Measurements from ENCODE around the gene LOXHD1. TPM values are rescaled to one million over a fixed set of nuclear protein-coding genes. Genes with fewer than 3 reads are reported as not detected.

Gene LOXHD1
- total RNA-seq, 4 donors from 2014 or later: 0.33 to 3.2 (median 0.65) TPM

DNA sequence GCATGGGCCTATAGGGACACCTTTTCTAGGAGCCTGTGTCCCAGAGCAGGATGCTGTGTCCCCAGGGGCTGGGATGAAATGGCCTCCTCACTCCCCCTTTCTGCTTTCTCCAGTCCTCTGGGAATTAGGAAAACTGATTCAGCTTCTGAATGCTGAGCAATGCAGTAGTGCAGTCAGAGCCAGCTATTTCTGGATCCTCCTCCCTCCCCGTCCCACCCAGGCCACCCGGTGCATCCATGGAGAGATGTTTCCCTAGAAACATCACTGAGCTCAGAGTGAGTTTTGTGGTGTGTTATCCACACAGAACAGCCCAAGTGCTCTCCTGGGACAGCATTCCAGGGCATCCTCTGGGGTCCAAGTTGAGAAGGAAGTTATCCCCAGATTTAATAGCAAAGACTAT lies 125.5 kb downstream of the LOXHD1 start:
- no peak for TF ChIP-seq CTCF (IDR thresholded peaks at IDR 0.05; ENCODE audit: low read depth)

GRCh38 chr18:46528037-46528436 lies 129.0 kb downstream of the LOXHD1 start:
- TF ChIP-seq CTCF (IDR thresholded peaks at IDR 0.05; ENCODE audit: low read depth): no peak

GRCh38 chr18:46519870-46520269 lies 137.2 kb downstream of the LOXHD1 start:
- TF ChIP-seq CTCF (IDR thresholded peaks at IDR 0.05; ENCODE audit: low read depth): no peak

DNA sequence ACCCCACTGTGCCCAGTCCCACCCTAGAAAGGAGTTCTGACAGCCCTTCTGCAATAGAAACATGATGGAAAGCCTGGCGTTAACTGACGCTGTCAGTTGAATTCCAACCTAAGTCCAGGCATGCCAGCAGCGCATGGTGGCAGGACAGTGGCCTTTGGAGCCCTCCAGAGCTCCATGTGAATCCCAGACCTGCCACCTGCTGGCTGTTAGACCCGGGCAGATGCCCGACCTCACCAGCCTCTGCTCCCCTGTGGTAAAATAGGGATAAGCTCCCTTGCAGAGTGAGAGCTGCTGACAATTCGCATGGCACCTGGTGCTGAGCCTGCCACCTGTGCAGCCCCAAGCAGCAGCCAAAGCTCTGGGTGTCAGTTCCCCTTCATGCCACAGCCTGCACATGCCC lies 138.6 kb downstream of the LOXHD1 start:
- no peak for TF ChIP-seq CTCF (IDR thresholded peaks at IDR 0.05; ENCODE audit: low read depth)

DNA sequence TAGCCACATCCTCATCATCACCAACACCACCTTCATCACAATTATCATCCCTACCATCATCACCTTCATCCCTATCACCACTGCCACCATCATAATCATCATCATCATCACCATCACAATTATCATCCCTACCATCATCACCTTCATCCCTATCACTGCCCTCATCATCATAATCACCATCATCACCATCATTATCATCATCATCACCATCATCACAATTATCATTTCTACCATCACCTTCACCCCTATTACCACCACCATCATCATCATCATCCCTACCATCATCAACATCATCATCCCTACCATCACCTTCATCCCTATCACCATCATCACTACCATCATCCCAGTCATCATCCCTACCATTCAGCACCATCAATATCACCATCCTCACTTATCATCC lies 140.5 kb downstream of the LOXHD1 start:
- no peak for TF ChIP-seq CTCF (IDR thresholded peaks at IDR 0.05; ENCODE audit: low read depth)

DNA sequence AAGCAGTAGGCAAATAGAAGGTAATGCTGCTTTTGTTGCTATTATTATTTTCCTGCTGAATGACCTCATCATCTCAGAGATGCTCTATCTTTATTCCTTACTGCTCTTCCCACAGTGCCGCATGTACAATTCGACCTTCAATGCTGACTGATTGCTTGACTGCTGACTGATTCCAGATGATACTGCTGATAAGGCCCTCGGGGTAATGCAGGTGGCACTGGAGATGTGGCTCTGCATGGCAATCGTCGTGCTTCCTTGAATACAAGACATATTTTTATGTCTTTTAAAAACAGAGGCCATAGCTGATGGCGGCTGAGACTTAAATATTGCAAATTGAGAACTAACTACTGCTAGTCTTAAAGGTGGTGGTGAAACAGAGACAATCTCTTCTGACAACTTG lies 146.6 kb downstream of the LOXHD1 start:
- no peak for TF ChIP-seq CTCF (IDR thresholded peaks at IDR 0.05; ENCODE audit: low read depth)

- no peak for TF ChIP-seq CTCF (IDR thresholded peaks at IDR 0.05; ENCODE audit: low read depth)
Measured at GRCh38 chr18:46509530-46509929, 147.5 kb downstream of the LOXHD1 start.
